A673 (cell line): ENCODE results near the gene CD276.

Experiments used
- CTCF ChIP-seq: fragments of 300-800, 200-600 bp; sonication (generic); conservative IDR thresholded peaks from 2 replicates; pipeline ENCODE4 v1.5.1; 2017; ENCODE audit warnings: low read depth, mild to moderate bottlenecking, antibody characterized with exemption, low read length, moderate library complexity, mixed read lengths
- EZH2 ChIP-seq: fragments of 200-600 bp; sonication (generic); IDR thresholded peaks from 2 replicates; pipeline ENCODE4 v1.6.1; 2017; ENCODE audit warnings: borderline replicate concordance, low read depth, mild to moderate bottlenecking, mixed read lengths, antibody characterized with exemption, low read length; ENCODE audit not compliant: poor library complexity, severe bottlenecking

GRCh38 chr15:73685981-73686380, 1.8 kb downstream of the CD276 start:
- TF ChIP-seq CTCF (no peak), EZH2 (no peak)
